Measurements from ENCODE around the gene RGS10. TPM values are rescaled to one million over a fixed set of nuclear protein-coding genes. Genes with fewer than 3 reads are reported as not detected.
"Not testable (repeated sequence)": the region's sequence is repeated elsewhere in the genome, so short reads cannot be mapped to it uniquely, and the experiment has no call there.

RGS10 gene
- polyA plus RNA-seq, 1 donor from 2014 or later, result 42.7 TPM

DNA sequence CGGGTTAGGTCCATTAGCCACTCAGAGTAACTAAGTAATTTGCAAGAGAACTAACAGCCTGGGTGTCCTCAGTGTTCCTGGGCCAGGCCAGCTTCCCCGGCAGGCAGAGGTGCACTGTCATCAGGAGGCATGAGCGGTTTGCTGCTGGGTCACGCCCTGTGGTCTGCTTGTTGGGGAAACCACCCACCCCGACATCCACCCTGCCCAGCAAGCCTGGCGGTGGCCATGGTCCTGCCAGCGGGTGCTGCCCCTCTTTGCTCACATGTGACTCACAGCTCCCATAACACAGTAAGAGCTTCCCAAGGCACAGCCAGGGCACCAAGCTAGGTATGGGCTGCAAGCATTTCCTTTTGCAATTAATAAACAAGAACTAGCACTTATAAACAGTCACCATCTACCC, 75.9 kb downstream of the RGS10 start:
- Mint-ChIP-seq H3K27me3 (no peaks in the 10 kb centered on the region), H3K36me3 (peaks cover 2% of the 10 kb centered on the region), H3K27ac (peak overlapping the region in 1 of 3 donors; percentile 71), H3K4me1 (peaks cover 7 to 15% (median 11%) of the 10 kb centered on the region in 3 donors), H3K4me3 (peak overlapping the region in 1 of 4 donors; percentile 17), H3K9me3 (no peaks in the 10 kb centered on the region)

DNA sequence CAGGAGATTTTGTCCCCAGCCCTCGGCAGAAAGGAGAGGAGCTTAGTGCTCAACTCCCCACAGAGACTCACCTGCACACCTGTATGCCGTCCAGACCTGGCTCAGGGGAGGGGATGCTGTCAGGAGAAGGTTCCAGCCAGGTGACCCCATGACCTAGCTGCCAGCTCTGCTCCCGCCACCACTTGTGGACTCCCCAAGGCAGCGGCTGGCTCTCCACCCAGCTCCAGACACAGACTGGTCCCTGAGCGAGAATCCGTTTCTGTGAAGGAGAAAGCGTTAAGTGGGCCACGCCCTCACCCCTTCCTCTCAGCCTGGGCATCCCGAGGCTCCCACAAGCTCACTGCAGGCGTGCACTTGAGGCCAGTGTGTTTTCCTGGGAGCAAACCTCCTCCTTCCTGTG, 76.4 kb downstream of the RGS10 start:
- Mint-ChIP-seq H3K4me3 (no peak overlapping the region), H3K27ac (no peak overlapping the region), H3K36me3 (peaks cover 2% of the 10 kb centered on the region), H3K4me1 (peaks cover 7 to 17% (median 15%) of the 10 kb centered on the region in 3 donors), H3K27me3 (no peaks in the 10 kb centered on the region), H3K9me3 (no peaks in the 10 kb centered on the region)

DNA sequence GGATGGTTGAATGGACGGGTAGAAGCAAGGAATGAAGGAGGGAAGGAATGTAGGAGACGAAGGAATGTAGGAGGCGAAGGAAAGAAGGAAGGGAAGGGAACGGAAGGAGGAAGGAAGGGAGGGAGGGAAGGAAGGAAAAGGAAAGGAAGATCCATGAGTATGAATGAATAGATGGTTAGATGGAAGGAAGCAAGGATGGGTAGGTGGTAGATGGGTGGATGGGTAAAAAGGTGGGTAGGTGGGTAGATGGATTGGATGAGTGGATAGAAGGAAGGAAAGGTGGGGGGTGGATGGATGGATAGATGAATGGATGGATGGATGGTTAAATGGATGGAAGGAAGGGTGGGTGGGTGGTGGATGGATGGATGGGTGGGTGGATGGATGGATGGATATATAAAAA, 77.4 kb downstream of the RGS10 start:
- H3K9me3 Mint-ChIP-seq, result no peaks in the 10 kb centered on the region
- no peak overlapping the region for H3K4me3 Mint-ChIP-seq
- H3K36me3 Mint-ChIP-seq, result peaks cover 2% of the 10 kb centered on the region
- H3K27ac Mint-ChIP-seq, result no peak overlapping the region
- H3K27me3 Mint-ChIP-seq, result no peaks in the 10 kb centered on the region
- peaks cover 7 to 19% (median 15%) of the 10 kb centered on the region in 3 donors for H3K4me1 Mint-ChIP-seq

DNA sequence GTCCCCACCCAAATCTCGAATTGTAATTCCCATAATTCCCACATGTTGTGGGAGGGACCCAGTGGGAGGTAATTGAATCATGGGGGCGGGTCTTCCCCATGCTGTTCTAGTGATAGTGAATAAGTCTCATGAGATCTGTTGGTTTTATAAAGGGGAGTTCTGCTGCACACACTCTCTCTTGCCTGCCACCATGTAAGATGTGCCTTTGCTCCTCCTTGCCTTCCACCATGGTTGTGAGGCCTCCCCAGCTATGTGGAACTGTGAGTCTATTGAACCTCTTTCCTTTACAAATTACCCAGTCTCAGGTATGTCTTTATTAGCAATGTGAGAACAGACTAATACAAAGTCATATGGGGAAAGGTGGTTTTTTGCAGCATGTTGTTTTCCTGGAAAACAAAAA, 79.3 kb downstream of the RGS10 start:
- H3K27me3 Mint-ChIP-seq, H3K4me3 Mint-ChIP-seq, H3K36me3 Mint-ChIP-seq, H3K27ac Mint-ChIP-seq, H3K9me3 Mint-ChIP-seq: not testable (repeated sequence)
- peaks cover 7 to 19% (median 15%) of the 10 kb centered on the region in 3 donors for H3K4me1 Mint-ChIP-seq

DNA sequence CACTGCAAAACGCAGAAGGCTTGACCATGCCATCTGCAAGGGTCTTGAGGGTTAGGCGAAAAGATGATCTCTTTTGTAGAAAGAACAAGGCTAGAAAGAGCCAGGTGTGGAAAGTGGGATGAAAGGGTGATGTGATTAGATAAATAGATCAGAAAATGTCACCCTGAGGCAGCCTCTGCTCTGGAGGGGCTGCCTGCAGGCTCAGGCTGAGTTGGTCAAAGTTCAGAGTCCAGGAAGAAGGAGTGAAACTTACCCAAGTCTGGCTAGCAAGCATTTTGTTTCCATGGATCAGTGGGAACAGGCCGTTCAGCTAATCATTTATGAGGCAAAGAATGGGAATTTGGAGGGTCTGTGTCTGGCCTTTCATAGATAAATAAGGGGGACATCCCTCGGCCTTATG, 79.7 kb downstream of the RGS10 start:
- Mint-ChIP-seq H3K27ac (no peak overlapping the region), H3K9me3 (no peaks in the 10 kb centered on the region), H3K4me1 (peaks cover 7 to 19% (median 15%) of the 10 kb centered on the region in 3 donors), H3K36me3 (peaks cover 2% of the 10 kb centered on the region), H3K27me3 (no peaks in the 10 kb centered on the region), H3K4me3 (no peak overlapping the region)

DNA sequence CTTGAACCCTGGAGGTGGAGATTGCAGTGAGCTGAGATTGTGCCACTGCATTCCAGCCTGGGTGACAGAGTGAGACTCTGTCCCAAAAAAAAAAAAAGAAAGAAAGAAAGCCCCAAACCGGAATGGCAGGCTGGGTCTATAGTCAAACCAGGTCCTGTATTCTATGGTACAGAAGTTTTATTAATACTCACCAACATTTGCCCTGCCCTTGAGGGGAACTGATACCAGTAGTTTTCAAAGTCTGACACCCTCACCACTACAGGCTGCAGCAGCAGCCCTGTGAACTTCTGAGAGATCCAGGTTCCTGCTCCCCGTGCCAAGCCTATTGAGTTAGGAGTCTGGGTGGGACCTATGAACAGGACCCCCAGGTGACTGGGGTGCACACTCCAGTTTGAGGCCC, 80.6 kb downstream of the RGS10 start:
- Mint-ChIP-seq H3K27me3 (no peaks in the 10 kb centered on the region), H3K4me3 (no peak overlapping the region), H3K9me3 (no peaks in the 10 kb centered on the region), H3K4me1 (peaks cover 6 to 19% (median 14%) of the 10 kb centered on the region in 3 donors), H3K36me3 (peaks cover 2% of the 10 kb centered on the region), H3K27ac (no peak overlapping the region)

DNA sequence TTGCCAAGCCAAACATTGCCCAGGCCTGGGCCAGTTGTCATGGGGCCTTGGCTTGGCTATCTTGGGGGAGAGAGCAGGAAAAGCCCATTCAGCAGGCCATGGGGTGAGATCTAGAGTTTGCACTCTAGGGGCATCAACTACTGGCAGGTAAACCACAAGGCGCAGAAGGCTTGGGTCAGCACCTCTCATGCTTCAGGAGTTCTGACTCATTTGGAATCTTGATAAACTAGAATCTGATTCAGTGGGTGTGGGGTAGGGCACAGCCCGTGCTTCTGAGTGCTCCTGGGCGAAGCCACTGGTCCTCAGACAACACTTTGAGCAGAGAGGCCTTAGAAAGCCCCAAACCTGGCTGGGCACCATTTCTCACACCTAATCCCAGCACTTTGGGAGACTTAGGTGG, 81.1 kb downstream of the RGS10 start:
- Mint-ChIP-seq H3K27ac (no peak overlapping the region), H3K27me3 (no peaks in the 10 kb centered on the region), H3K4me3 (no peak overlapping the region), H3K36me3 (peaks cover 2% of the 10 kb centered on the region), H3K4me1 (peaks cover 3 to 19% (median 10%) of the 10 kb centered on the region in 3 donors), H3K9me3 (no peaks in the 10 kb centered on the region)

DNA sequence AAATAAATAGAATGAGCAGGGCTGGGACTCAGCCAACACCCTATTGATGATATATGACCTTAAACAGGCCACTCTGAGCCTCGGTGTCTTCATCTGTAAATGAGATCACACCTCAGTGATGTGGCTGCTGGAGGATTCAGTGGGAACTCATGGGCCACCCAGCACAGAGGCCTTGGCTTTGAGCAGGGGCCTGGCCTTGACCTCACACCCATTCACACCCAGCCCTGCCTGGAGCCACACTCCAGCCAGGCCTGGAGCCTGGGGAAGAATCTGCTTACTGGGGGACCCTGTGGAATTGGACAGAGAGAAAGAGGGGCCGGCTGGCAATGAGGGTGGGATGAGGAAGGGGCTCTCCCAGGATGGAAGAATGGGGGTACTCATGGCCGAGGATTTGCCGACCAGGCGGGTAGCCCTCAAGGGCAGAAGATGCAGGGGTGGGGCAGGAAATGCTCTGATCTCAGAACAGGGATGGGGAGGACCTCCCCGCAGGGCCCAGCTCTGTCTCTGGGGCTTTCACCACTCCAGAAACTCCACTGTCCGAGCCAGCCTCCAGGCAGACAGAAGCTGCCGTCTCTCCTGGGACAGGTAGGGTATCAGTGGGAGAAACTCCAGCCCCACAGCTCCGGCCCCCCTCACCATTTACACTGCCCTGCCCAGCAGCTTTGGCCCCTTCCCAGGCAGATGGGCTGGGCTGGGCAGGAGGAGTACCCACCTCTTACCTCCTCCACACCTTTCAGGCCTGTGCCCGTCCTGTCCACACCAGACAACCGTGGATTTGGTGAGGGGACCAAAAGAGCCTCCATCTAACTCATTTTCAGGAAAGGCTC, 81.9 kb downstream of the RGS10 start:
- Mint-ChIP-seq H3K27me3 (peaks cover 2% of the 10 kb centered on the region), H3K36me3 (no peaks in the 10 kb centered on the region), H3K4me3 (no peak overlapping the region), H3K9me3 (no peaks in the 10 kb centered on the region), H3K27ac (no peak overlapping the region), H3K4me1 (peaks cover 9 to 20% (median 15%) of the 10 kb centered on the region in 3 donors)

DNA sequence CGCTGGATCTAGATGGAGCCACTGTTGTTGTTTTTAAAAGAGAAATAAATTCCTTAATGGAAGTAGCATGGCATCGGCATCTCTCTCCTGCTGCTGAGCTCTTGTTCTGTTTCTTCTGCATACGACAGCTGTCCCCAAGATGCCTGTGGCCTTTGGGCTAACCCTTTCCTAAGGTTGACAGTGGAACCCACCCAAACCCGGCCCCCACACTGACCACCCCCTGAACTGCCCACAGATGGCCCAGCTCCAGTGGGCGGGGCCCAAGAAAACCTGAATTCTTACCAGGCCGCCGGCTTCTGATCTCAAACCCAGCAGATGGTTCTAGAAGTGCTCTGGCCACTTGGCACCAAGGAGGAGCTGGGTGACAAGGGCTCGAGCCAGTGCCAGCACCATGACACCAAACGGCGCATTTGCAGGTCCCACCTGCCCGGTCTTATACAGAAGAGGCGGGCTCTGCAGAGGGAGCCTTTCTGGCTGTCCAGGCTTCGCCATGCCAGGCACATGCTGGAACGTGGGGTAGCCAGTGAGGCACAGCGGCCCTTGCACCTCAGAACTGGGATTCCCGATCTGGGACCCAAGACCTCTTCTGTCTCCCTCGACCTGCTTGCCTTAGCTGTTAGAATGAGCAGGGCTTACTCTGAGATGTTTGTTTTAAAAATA, 82.7 kb downstream of the RGS10 start:
- H3K27me3 Mint-ChIP-seq, result peaks cover 2% of the 10 kb centered on the region
- H3K4me3 Mint-ChIP-seq, result no peak overlapping the region
- H3K27ac Mint-ChIP-seq, result no peak overlapping the region
- no peaks in the 10 kb centered on the region for H3K9me3 Mint-ChIP-seq
- H3K36me3 Mint-ChIP-seq, result no peaks in the 10 kb centered on the region
- H3K4me1 Mint-ChIP-seq, result peaks cover 14 to 19% (median 18%) of the 10 kb centered on the region in 3 donors

DNA sequence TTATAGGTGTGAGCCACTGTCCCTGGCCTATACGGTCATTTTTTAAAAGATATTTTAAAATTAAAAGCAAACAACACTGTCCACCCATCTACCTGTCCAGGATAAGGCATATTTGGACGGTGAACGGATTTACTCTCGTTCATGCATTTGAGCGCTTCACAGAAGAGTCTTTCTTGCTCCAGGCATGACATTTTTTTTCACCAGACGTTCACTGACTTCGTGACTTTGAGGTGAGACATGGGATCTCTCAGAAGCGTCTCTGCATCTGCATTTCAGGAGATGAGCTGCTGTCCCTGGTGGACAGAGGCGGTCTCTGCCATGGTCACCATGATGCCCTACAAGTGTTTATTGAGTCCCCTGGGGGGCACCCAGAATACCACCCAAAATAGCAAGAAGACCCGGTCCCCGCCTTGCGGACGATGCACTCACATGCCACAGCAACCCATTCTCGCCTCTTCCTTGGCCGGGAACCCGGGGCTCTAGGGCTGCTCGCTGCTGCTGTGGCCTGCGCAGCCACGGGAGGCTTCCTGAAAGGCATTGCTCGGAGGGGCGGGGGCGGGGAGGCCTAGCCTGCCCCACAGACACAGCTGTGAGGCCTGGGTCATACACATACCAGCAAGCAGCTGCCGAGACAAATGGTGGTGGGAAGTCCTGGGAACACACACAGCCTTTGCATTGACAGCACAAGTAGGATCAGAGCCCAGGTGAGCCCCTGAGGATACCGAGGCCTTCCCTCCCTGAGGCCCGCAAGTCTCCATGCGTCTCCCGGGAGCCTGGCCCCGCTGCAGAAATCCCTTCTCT, 84.4 kb downstream of the RGS10 start:
- no peaks in the 10 kb centered on the region for H3K36me3 Mint-ChIP-seq
- H3K4me3 Mint-ChIP-seq, result no peak overlapping the region
- peaks cover 2% of the 10 kb centered on the region for H3K27me3 Mint-ChIP-seq
- H3K27ac Mint-ChIP-seq, result no peak overlapping the region
- H3K4me1 Mint-ChIP-seq, result peaks cover 14 to 19% (median 18%) of the 10 kb centered on the region in 3 donors
- no peaks in the 10 kb centered on the region for H3K9me3 Mint-ChIP-seq

DNA sequence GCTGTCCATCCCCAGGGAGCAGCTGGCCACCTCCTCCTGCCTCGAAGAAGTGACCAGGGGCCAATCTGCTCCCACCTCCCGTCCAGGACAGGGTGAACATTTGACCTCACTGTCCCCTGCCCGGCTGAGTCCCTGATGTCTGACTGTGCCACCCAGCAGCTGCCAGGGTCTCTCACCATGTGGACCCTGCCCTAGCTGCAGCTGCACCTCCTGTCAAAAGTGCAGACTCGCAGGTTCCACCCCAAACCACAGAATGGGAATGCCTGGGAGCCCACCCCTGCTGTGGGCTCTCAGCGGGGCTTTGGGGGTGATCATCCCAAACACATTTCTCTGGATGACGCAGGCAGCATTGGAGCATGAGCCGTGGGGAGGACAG, 86.1 kb downstream of the RGS10 start:
- Mint-ChIP-seq H3K27ac (no peak overlapping the region), H3K4me1 (peaks cover 8 to 10% (median 9%) of the 10 kb centered on the region in 3 donors), H3K36me3 (peaks cover 2% of the 10 kb centered on the region), H3K4me3 (peak overlapping the region in 1 of 4 donors; percentile 32), H3K27me3 (peaks cover 2% of the 10 kb centered on the region), H3K9me3 (no peaks in the 10 kb centered on the region)

DNA sequence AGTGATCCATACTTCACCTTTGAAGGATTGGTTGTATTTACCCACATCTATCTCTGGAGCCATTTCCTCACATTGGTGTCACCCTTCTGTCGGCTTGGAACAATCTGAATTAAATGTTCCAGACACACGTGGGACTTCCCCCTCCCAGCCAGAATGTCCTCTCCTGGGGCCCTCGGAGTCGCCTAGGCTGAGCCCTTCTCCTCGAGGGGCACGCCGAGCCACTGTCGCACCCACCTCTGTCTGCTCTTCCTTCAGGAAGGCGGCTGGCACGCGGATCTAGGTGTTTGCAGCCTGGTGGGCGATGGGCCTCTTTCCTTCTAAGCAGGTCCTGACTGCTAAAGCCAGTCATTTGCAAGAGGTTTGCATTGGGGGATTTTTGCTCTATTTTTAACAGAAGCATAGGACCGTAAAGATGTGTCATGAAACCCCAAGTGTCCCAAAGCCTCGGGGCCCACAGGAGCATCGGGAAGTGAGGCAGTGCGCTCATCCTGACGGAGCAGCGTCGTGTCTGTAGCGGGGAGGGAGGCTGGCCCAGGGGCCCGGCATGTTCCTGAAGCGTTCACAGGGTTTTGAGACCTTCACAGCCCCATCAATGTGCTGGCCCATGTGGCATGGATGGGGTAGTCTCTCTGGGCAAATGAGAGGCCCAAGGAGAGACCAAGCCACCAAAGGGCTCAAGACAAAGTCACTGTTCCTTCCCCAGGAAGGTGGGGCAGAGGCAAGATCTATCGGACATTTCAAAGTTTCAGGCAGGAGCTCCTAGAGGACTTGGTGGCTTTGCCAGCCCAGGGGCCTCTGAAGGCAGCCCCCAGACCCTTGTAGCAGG, 86.7 kb downstream of the RGS10 start:
- Mint-ChIP-seq H3K9me3 (no peaks in the 10 kb centered on the region), H3K4me3 (peak overlapping the region in 2 of 4 donors; percentile 57 to 84), H3K27me3 (peaks cover 2% of the 10 kb centered on the region), H3K36me3 (peaks cover 2% of the 10 kb centered on the region), H3K27ac (peak overlapping the region in 2 of 3 donors; percentile 65 to 88), H3K4me1 (peaks cover 6 to 10% (median 8%) of the 10 kb centered on the region in 3 donors)

DNA sequence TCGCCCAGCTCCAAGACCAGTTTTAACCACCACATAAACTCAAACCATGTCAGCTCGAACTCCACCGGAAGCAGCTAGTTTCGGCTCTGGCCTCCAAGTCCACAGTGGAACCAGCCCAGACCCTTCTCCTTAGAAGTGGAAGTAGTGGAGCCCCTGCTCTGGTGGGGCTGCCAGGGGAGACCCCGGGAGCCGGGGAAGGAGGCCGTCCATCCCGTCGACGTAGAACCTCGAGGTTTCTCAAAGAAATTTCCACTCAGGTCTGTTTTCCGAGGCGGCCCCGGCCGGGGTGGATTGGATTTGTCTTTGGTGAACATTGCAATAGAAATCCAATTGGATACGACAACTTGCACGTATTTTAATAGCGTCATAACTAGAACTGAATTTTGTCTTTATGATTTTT, 87.5 kb downstream of the RGS10 start:
- peaks cover 2% of the 10 kb centered on the region for H3K27me3 Mint-ChIP-seq
- peaks cover 5 to 12% (median 8%) of the 10 kb centered on the region in 3 donors for H3K4me1 Mint-ChIP-seq
- H3K9me3 Mint-ChIP-seq, result no peaks in the 10 kb centered on the region
- H3K36me3 Mint-ChIP-seq, result peaks cover 3% of the 10 kb centered on the region
- H3K4me3 Mint-ChIP-seq, result no peak overlapping the region
- H3K27ac Mint-ChIP-seq, result no peak overlapping the region

DNA sequence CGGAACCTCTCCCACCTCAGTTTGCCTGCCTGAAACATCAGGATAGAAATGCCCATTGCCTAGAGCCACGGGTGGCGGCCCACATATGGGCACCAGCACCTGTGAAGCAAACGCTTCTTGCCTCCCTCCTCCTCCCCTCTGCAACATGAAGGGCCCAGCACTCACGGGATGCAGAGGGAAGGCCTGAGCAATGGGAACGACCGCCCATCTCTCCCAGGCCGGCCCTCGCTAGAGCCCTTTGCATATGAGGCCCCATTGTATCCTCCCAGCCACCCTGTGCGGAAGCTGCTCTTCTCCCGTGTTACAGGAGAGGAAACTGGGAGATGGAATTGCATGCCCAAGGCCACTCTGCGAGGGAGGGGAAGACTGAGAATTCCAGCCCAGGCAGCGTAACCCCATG, 88.2 kb downstream of the RGS10 start:
- peaks cover 8 to 17% (median 11%) of the 10 kb centered on the region in 3 donors for H3K4me1 Mint-ChIP-seq
- peak overlapping the region in 1 of 4 donors; percentile 28 for H3K4me3 Mint-ChIP-seq
- H3K27me3 Mint-ChIP-seq, result peaks cover 2% of the 10 kb centered on the region
- no peak overlapping the region for H3K27ac Mint-ChIP-seq
- H3K9me3 Mint-ChIP-seq, result no peaks in the 10 kb centered on the region
- peaks cover 3% of the 10 kb centered on the region for H3K36me3 Mint-ChIP-seq
